CD4-positive, alpha-beta T cell (primary cell): ENCODE results near the gene GAL. TPM values are rescaled to one million over a fixed set of nuclear protein-coding genes. Genes with fewer than 3 reads are reported as not detected.

ENCODE experiments used
- ATAC-seq: fragments of 200-7000 bp; cut with Tn5 transposase; one replicate; pipeline ENCODE4 v1.10.0; 2022; ENCODE audit warnings: mild to moderate bottlenecking; ENCODE audit not compliant: poor library complexity
- CTCF ChIA-PET: fragments of 350-600 bp; sonication (Branson Sonifier 250); formaldehyde crosslinking; loops from one replicate; lab custom pipeline; 2021; ENCODE audit warnings: antibody characterized with exemption, inconsistent platforms; lab: Charles Lee
- POLR2A ChIA-PET: fragments of 350-600 bp; sonication (Branson Sonifier 250); formaldehyde crosslinking; loops from one replicate; lab custom pipeline; 2021; ENCODE audit warnings: antibody characterized with exemption, inconsistent platforms; lab: Charles Lee
- DNase-seq, 14 experiments: peaks; one replicate each; pipeline ENCODE4 v3.0.0-alpha.2; 2013 to 2020; ENCODE audit warnings: mixed read lengths in 2 of 14
- H3K27ac ChIP-seq, 2 donors: one replicate each; pipeline versions ENCODE4 v1.5.1 to v1.7.0; 2013; ENCODE audit warnings: low read length in 2 of 2, low read depth in 1 of 2, mild to moderate bottlenecking in 1 of 2
- H3K27me3 ChIP-seq, 2 experiments: 1 replicate in 1 of 2; 2 replicates in 1 of 2; pipeline versions ENCODE4 v1.6.1 to v1.7.0; 2013; ENCODE audit warnings: low read length in 2 of 2, control low read depth in 1 of 2, mild to moderate bottlenecking in 1 of 2, moderate library complexity in 1 of 2; ENCODE audit not compliant: insufficient read depth in 2 of 2, control insufficient read depth in 1 of 2
- H3K36me3 ChIP-seq: one replicate; pipeline ENCODE4 v1.6.1; 2013; ENCODE audit warnings: low read length, control low read depth; ENCODE audit not compliant: insufficient read depth
- H3K4me1 ChIP-seq: one replicate; pipeline ENCODE4 v1.6.1; 2013; ENCODE audit warnings: low read length, control low read depth; ENCODE audit not compliant: insufficient read depth
- H3K4me3 ChIP-seq: one replicate; pipeline ENCODE4 v1.5.1; 2013; ENCODE audit warnings: mild to moderate bottlenecking, low read length, moderate library complexity
- H3K9me3 ChIP-seq, 2 experiments: 1 replicate in 1 of 2; 2 replicates in 1 of 2; pipeline versions ENCODE4 v1.6.1 to v1.7.0; 2013; ENCODE audit warnings: low read length in 2 of 2, mild to moderate bottlenecking in 2 of 2, control low read depth in 1 of 2, moderate library complexity in 1 of 2; ENCODE audit not compliant: control insufficient read depth in 1 of 2, insufficient read depth in 1 of 2
- H3K27ac Mint-ChIP-seq: one replicate; pipeline ENCODE4 v1.8.0; 2020; ENCODE audit warnings: mixed read lengths
- H3K27me3 Mint-ChIP-seq: one replicate; pipeline ENCODE4 v1.8.0; 2021; ENCODE audit warnings: mixed read lengths
- H3K36me3 Mint-ChIP-seq: one replicate; pipeline ENCODE4 v1.8.0; 2021; ENCODE audit warnings: low read depth, mixed read lengths
- H3K4me1 Mint-ChIP-seq: one replicate; pipeline ENCODE4 v1.8.0; 2021; ENCODE audit warnings: low read depth, mixed read lengths
- H3K4me3 Mint-ChIP-seq: one replicate; pipeline ENCODE4 v1.8.0; 2020; ENCODE audit warnings: mild to moderate bottlenecking, mixed read lengths
- H3K9me3 Mint-ChIP-seq: one replicate; pipeline ENCODE4 v1.8.0; 2020; ENCODE audit warnings: mixed read lengths
- intact Hi-C, 2 experiments: fragments of 100-400 bp; cut with DNase I in 1 of 2; cut with micrococcal nuclease in 1 of 2; formaldehyde crosslinking; loops; one replicate each; pipeline versions ENCODE4 v1.15.1 to v1.9.0; 2023 to 2025; cut with DNase I, micrococcal nuclease
- total RNA-seq, 174 experiments: library from RNA in 2 of 174; stranded (reverse) in 2 of 174; gene quantifications; one replicate each; pipeline ENCODE4 v1.2.3 and lab custom pipeline; 2021 to 2026
- TF ChIP-seq, protein P1 (sequence below): fragments of 200-600 bp; IDR thresholded peaks from one replicate; pipeline ENCODE4 v1.8.0; 2022; ENCODE audit warnings: antibody characterized with exemption, mild to moderate bottlenecking

Gene GAL
- total RNA-seq, 2 experiments from 2014 or later: not detected

DNA sequence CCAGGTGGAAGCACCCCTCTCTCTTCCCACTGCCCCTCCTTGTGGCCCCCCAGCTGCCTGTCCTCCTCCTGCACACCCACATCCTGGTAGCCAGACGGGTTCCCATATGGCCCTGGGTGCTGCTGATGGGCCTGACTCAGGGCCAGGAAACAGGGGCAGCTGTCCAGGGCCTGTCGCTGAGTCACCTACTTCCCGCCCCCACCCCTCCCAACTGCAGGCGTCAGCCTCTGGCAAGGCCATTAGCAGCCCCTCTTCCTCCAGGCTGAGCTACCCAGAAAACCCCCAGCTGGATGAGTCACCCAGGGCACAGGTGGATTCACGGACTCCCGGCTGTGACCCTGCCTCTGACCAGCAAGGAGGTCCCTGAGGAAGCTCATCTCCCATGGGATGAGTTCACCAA, 6.9 kb upstream of the GAL start:
- ATAC-seq: no peak
- peaks cover 0 to 15% of the 10 kb centered on the region in 2 experiments for H3K9me3 ChIP-seq
- H3K4me1 ChIP-seq: no peaks in the 10 kb centered on the region
- Mint-ChIP-seq H3K27ac (no peak overlapping the region), H3K4me3 (no peak overlapping the region), H3K9me3 (no peaks in the 10 kb centered on the region), H3K4me1 (no peaks in the 10 kb centered on the region), H3K27me3 (peaks cover 16% of the 10 kb centered on the region), H3K36me3 (no peaks in the 10 kb centered on the region)
- TF ChIP-seq, protein P1, sequence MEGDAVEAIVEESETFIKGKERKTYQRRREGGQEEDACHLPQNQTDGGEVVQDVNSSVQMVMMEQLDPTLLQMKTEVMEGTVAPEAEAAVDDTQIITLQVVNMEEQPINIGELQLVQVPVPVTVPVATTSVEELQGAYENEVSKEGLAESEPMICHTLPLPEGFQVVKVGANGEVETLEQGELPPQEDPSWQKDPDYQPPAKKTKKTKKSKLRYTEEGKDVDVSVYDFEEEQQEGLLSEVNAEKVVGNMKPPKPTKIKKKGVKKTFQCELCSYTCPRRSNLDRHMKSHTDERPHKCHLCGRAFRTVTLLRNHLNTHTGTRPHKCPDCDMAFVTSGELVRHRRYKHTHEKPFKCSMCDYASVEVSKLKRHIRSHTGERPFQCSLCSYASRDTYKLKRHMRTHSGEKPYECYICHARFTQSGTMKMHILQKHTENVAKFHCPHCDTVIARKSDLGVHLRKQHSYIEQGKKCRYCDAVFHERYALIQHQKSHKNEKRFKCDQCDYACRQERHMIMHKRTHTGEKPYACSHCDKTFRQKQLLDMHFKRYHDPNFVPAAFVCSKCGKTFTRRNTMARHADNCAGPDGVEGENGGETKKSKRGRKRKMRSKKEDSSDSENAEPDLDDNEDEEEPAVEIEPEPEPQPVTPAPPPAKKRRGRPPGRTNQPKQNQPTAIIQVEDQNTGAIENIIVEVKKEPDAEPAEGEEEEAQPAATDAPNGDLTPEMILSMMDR: no peak
- H3K27ac ChIP-seq: no peak overlapping the region
- ChIA-PET CTCF (no interaction called here), POLR2A (no interaction called here)
- H3K4me3 ChIP-seq: no peak overlapping the region
- H3K36me3 ChIP-seq: no peaks in the 10 kb centered on the region
- intact Hi-C loops: no loop called here
- peaks cover 0 to 3% of the 10 kb centered on the region in 2 experiments for H3K27me3 ChIP-seq
- peak in 1 of 14 experiments; percentile 11 for DNase-seq

DNA sequence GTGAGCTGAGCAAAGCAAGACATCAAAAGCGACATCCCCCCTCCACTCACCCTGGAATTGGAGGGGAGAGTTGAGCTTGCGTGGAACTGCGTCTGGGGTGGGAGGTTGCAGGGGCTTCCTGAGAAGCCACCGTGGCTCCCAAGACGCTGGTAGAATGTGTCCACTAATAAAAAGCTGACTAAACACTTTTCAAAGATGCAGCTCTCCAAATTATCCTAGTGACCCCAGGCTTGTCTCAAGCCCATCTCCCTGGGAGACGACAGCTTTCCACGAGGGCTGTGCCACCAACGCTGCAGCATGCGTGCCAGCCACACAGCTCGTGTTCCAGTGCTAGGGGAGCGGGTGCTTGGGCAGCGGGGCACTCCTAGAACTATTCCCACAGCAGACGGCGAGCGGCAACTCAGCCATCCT, 6.3 kb upstream of the GAL start:
- Histone ChIP-seq H3K27me3 (peaks cover 4 to 5% of the 10 kb centered on the region in 2 experiments), H3K27ac (no peak overlapping the region), H3K9me3 (peaks cover 0 to 15% of the 10 kb centered on the region in 2 experiments), H3K36me3 (no peaks in the 10 kb centered on the region), H3K4me3 (no peak overlapping the region), H3K4me1 (no peaks in the 10 kb centered on the region)
- no peaks in the 10 kb centered on the region for H3K36me3 Mint-ChIP-seq
- POLR2A ChIA-PET: no interaction called here
- H3K27ac Mint-ChIP-seq: no peak overlapping the region
- no peaks in the 10 kb centered on the region for H3K9me3 Mint-ChIP-seq
- CTCF ChIA-PET: no interaction called here
- H3K4me3 Mint-ChIP-seq: no peak overlapping the region
- intact Hi-C loops: no loop called here
- ATAC-seq (no peak), DNase-seq (peak in 1 of 14 experiments; percentile 5)
- H3K4me1 Mint-ChIP-seq: no peaks in the 10 kb centered on the region
- H3K27me3 Mint-ChIP-seq: peaks cover 22% of the 10 kb centered on the region
- TF ChIP-seq, protein P1: no peak

- Mint-ChIP-seq H3K27ac (no peak overlapping the region), H3K36me3 (no peaks in the 10 kb centered on the region), H3K9me3 (no peaks in the 10 kb centered on the region), H3K4me1 (peaks cover 3% of the 10 kb centered on the region), H3K4me3 (no peak overlapping the region), H3K27me3 (peaks cover 34% of the 10 kb centered on the region)
- Histone ChIP-seq H3K36me3 (no peaks in the 10 kb centered on the region), H3K4me1 (peaks cover 14% of the 10 kb centered on the region), H3K27ac (no peak overlapping the region), H3K27me3 (peaks cover 27 to 28% of the 10 kb centered on the region in 2 experiments), H3K4me3 (no peak overlapping the region), H3K9me3 (peaks cover 0 to 19% of the 10 kb centered on the region in 2 experiments)
- no peak for DNase-seq
- no peak for ATAC-seq
- CTCF ChIA-PET: no interaction called here
- intact Hi-C loops: no loop called here
- TF ChIP-seq, protein P1: no peak
- POLR2A ChIA-PET: no interaction called here
Measured at GRCh38 chr11:68680541-68681231, 3.7 kb upstream of the GAL start.
